Calu3 (cell line): ENCODE data around the gene TRPC4. TPM values are rescaled to one million over a fixed set of nuclear protein-coding genes. Genes with fewer than 3 reads are reported as not detected.

ENCODE experiments used
- BruUV-seq: library from RNA; stranded (reverse); fragments of 400-500 nt; replicated peaks from 2 replicates; lab custom pipeline; 2021; lab: Mats Ljungman, UMichigan
- CTCF ChIA-PET: fragments of 300-600 bp; sonication (Branson Sonifier 250); formaldehyde crosslinking; loops from one replicate; lab custom pipeline; 2022; ENCODE audit warnings: antibody characterized with exemption; lab: Charles Lee
- DNase-seq: peaks from one replicate; pipeline ENCODE4 v3.0.0; 2022
- H3K27ac Mint-ChIP-seq: one replicate; pipeline ENCODE4 v1.8.0; 2022; ENCODE audit warnings: mixed read lengths; ENCODE audit not compliant: unreplicated experiment
- H3K27me3 Mint-ChIP-seq: one replicate; pipeline ENCODE4 v1.8.0; 2022; ENCODE audit warnings: mixed read lengths; ENCODE audit not compliant: unreplicated experiment
- H3K36me3 Mint-ChIP-seq: one replicate; pipeline ENCODE4 v1.8.0; 2022; ENCODE audit warnings: mild to moderate bottlenecking, moderate library complexity, mixed read lengths; ENCODE audit not compliant: insufficient read depth, unreplicated experiment
- H3K4me1 Mint-ChIP-seq: one replicate; pipeline ENCODE4 v1.8.0; 2022; ENCODE audit warnings: mild to moderate bottlenecking, low read depth, mixed read lengths; ENCODE audit not compliant: unreplicated experiment
- H3K4me3 Mint-ChIP-seq: one replicate; pipeline ENCODE4 v1.8.0; 2022; ENCODE audit warnings: mild to moderate bottlenecking, low read depth, moderate library complexity, mixed read lengths; ENCODE audit not compliant: unreplicated experiment
- H3K9me3 Mint-ChIP-seq: one replicate; pipeline ENCODE4 v1.8.0; 2022; ENCODE audit warnings: low read depth, mixed read lengths; ENCODE audit not compliant: unreplicated experiment
- intact Hi-C: fragments of 100-400 bp; cut with micrococcal nuclease; formaldehyde crosslinking; loops from one replicate; pipeline ENCODE4 v1.10.0; 2022; ENCODE audit not compliant: unreplicated experiment
- total RNA-seq: library from RNA; stranded (reverse); gene quantifications from 2 replicates; pipeline ENCODE4 v1.2.3, GENCODE V29; 2022
- TF ChIP-seq, protein P1 (sequence below): fragments of 200-600 bp; IDR thresholded peaks from one replicate; pipeline ENCODE4 v1.8.0; 2022; ENCODE audit warnings: antibody characterized with exemption; ENCODE audit not compliant: unreplicated experiment

Gene TRPC4
- total RNA-seq, 1 experiment from 2014 or later: not detected

DNA sequence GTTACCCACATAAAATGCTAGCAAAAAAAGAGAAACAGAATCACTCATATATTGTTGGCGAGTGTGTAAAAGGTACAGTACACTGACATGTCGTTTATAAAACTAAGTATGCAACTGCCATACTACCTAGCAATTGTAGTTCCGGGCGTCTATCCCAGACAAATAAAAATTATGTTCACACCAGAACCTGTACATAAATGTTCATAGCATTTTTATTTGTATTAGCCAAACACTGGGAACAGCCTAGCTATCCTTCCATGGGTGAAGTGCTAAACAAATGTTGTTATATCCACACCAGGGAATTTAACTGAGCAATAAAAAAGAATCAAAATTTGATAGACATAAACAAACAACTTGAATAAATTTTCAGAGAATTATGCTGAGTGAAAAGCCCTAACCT is 242.1 kb downstream of the TRPC4 start:
- Mint-ChIP-seq H3K27me3 (no peaks in the 10 kb centered on the region), H3K4me3 (no peak overlapping the region), H3K4me1 (no peaks in the 10 kb centered on the region), H3K27ac (no peak overlapping the region), H3K9me3 (no peaks in the 10 kb centered on the region), H3K36me3 (no peaks in the 10 kb centered on the region)
- BruUV-seq: no TSS peak
- no peak for DNase-seq
- intact Hi-C loops: no loop called here
- TF ChIP-seq, protein P1, sequence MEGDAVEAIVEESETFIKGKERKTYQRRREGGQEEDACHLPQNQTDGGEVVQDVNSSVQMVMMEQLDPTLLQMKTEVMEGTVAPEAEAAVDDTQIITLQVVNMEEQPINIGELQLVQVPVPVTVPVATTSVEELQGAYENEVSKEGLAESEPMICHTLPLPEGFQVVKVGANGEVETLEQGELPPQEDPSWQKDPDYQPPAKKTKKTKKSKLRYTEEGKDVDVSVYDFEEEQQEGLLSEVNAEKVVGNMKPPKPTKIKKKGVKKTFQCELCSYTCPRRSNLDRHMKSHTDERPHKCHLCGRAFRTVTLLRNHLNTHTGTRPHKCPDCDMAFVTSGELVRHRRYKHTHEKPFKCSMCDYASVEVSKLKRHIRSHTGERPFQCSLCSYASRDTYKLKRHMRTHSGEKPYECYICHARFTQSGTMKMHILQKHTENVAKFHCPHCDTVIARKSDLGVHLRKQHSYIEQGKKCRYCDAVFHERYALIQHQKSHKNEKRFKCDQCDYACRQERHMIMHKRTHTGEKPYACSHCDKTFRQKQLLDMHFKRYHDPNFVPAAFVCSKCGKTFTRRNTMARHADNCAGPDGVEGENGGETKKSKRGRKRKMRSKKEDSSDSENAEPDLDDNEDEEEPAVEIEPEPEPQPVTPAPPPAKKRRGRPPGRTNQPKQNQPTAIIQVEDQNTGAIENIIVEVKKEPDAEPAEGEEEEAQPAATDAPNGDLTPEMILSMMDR: no peak
- CTCF ChIA-PET: no interaction called here

DNA sequence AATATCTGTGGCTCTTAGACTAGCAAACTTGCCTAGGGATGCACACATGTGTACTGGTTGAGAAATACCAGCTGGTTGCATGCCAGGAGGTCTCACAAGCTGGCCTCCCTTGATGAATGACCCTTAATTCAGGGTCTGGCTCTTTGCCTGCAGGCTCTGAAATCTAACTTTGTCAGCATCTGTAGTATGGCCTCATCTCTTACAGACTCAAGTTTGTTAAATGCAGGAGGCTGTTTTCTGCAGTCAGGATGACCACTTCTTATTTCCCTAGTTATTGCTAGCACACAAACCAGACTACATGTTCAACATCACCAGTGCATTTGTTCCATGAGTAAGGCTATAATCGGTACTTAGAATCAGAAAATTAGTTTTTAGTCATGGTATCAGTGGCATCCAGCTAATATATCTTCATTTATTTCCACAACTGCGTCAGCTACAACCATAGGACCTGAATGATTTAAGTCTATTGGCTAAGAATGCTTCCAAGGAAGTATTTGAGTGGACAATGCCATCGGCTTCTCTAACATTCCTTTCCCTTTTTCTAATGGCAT is 247.7 kb downstream of the TRPC4 start:
- Mint-ChIP-seq H3K4me1 (peaks cover 10% of the 10 kb centered on the region), H3K27me3 (no peaks in the 10 kb centered on the region), H3K9me3 (no peaks in the 10 kb centered on the region), H3K27ac (no peak overlapping the region), H3K36me3 (no peaks in the 10 kb centered on the region), H3K4me3 (no peak overlapping the region)
- DNase-seq: no peak
- CTCF ChIA-PET: no interaction called here
- intact Hi-C loops: no loop called here
- no TSS peak for BruUV-seq
- TF ChIP-seq, protein P1: no peak

DNA sequence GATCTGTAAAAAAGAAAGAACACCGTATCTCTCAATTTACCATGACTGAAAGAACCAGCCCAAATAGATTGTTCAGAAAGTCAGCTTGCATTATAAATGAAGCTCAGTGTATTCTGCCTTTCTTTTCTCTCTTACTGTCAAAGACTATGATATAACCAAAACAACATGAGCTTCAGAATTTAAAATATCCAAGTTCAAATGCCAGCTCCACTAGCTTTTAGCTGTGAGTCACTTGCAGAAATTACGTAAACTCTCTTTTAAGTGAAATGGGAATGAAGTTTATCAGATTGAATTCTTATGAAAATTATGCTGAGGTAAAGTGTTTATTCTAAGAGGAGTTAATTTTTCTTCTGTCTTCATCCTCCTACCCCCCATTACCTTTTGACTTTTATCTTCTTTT is 251.0 kb downstream of the TRPC4 start:
- no peak overlapping the region for H3K27ac Mint-ChIP-seq
- CTCF ChIA-PET: no interaction called here
- intact Hi-C loops: loop anchor here (5.0 kb wide), 1 partner anchor 511 kb away; the partner anchor contains the start of gene CSNK1A1L
- TF ChIP-seq, protein P1: no peak
- H3K27me3 Mint-ChIP-seq: no peaks in the 10 kb centered on the region
- peaks cover 15% of the 10 kb centered on the region for H3K4me1 Mint-ChIP-seq
- no peaks in the 10 kb centered on the region for H3K36me3 Mint-ChIP-seq
- no TSS peak for BruUV-seq
- no peaks in the 10 kb centered on the region for H3K9me3 Mint-ChIP-seq
- H3K4me3 Mint-ChIP-seq: no peak overlapping the region
- DNase-seq: no peak

DNA sequence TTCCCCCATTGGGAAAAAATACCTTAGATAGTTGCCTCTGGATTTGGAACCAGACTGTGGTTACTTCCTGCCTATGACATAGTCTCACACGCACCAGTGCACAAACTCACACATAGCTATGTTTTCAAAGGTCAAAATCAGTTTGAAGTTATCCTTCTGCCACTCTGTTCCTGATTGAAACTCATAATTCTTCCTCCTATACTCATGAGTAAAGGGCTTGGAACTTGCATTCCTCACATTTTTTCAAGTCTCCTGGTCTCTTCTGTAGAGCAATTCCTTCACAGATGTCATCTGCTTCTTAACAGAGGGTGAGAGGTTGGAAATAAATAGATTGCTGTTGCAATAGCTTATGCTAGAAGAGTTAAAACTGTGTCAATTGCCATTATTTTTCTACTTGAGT is 252.4 kb downstream of the TRPC4 start:
- TF ChIP-seq, protein P1: no peak
- no peaks in the 10 kb centered on the region for H3K27me3 Mint-ChIP-seq
- no peaks in the 10 kb centered on the region for H3K36me3 Mint-ChIP-seq
- no TSS peak for BruUV-seq
- no peaks in the 10 kb centered on the region for H3K9me3 Mint-ChIP-seq
- H3K27ac Mint-ChIP-seq: peak overlapping the region; percentile 54
- H3K4me3 Mint-ChIP-seq: no peak overlapping the region
- intact Hi-C loops: loop anchor here (5.0 kb wide), 1 partner anchor 510 kb away; the partner anchor contains the start of gene CSNK1A1L
- peaks cover 15% of the 10 kb centered on the region for H3K4me1 Mint-ChIP-seq
- DNase-seq: peak; percentile 3
- CTCF ChIA-PET: interaction anchor here (1.2 kb wide), 1 partner anchor 23 kb away, joined by 4 read pairs; no protein-coding TSS in a partner anchor
